NT2/D1 (cell line): ENCODE measurements around the gene TPRG1L.

Experiments
- YY1 ChIP-seq: IDR thresholded peaks from 2 replicates; pipeline ENCODE4 v1.6.1; 2011; ENCODE audit not compliant: insufficient read length, insufficient read depth
- ZNF274 ChIP-seq: IDR thresholded peaks from 2 replicates; pipeline ENCODE4 v1.6.1; 2011; ENCODE audit warnings: mild to moderate bottlenecking, low read depth, low read length

- TF ChIP-seq YY1 (no peak), ZNF274 (no peak)
Observed at GRCh38 chr1:3607703-3608065, 17.1 kb upstream of the TPRG1L start.
